ENCODE measurements around the gene MRPL32.

Gene MRPL32

GRCh38 chr7:42964293-42964692 is 32.1 kb downstream of the MRPL32 start:
- TF ChIP-seq CTCF (IDR thresholded peaks at IDR 0.05; ENCODE audit: low read depth, low read length, missing control alignments), result no peak
- DNase-seq (ENCODE audit: low read depth), result no peak
- no peak overlapping the region for H3K4me3 ChIP-seq (ENCODE audit: low read depth, low read length)

GRCh38 chr7:42964849-42965805 is 33.0 kb downstream of the MRPL32 start:
- no peak for DNase-seq (ENCODE audit: low read depth)
- TF ChIP-seq CTCF (IDR thresholded peaks at IDR 0.05; ENCODE audit: low read depth, low read length, missing control alignments), result no peak
- no peak overlapping the region for H3K4me3 ChIP-seq (ENCODE audit: low read depth, low read length)

- no peak for TF ChIP-seq CTCF (IDR thresholded peaks at IDR 0.05; ENCODE audit: low read depth, low read length, missing control alignments)
- no peak overlapping the region for H3K4me3 ChIP-seq (ENCODE audit: low read depth, low read length)
- no peak for DNase-seq (ENCODE audit: low read depth)
Measured at GRCh38 chr7:42967391-42967790, 35.2 kb downstream of the MRPL32 start.

GRCh38 chr7:42972699-42973500 is 40.7 kb downstream of the MRPL32 start:
- DNase-seq (ENCODE audit: low read depth), result no peak
- no peak overlapping the region for H3K4me3 ChIP-seq (ENCODE audit: low read depth, low read length)
- TF ChIP-seq CTCF (IDR thresholded peaks at IDR 0.05; ENCODE audit: low read depth, low read length, missing control alignments), result no peak

GRCh38 chr7:42976371-42976770 is 44.2 kb downstream of the MRPL32 start:
- TF ChIP-seq CTCF (IDR thresholded peaks at IDR 0.05; ENCODE audit: low read depth, low read length, missing control alignments), result no peak
- H3K4me3 ChIP-seq (ENCODE audit: low read depth, low read length), result no peak overlapping the region
- no peak for DNase-seq (ENCODE audit: low read depth)

GRCh38 chr7:42978496-42978895 is 46.3 kb downstream of the MRPL32 start:
- DNase-seq (ENCODE audit: low read depth), result no peak
- TF ChIP-seq CTCF (IDR thresholded peaks at IDR 0.05; ENCODE audit: low read depth, low read length, missing control alignments), result no peak
- no peak overlapping the region for H3K4me3 ChIP-seq (ENCODE audit: low read depth, low read length)
